ENCODE results near the gene VRK3.
A peak's percentile ranks its signal among the peaks of the same experiment; 100 is the strongest.

The VRK3 gene

DNA sequence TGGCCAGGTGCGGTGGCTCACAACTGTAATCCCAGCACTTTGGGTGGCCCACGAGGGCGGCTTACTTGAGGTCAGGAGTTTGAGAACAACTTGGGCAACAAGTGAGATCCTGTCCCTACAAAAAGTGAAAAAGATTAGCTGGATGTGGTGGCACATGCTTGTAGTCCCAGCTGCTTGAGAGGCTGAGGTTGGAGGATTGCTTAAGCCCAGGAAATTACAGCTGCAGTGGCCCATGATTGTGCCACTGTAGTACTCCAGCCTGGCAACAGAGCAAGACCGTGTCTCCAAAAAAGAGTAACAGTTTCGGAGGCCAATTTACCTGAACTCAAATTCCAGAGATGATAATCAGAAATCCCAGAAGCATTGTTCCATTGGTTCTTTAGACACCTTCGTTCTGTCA lies 5.1 kb upstream of the VRK3 start:
- no peak for DNase-seq

DNA sequence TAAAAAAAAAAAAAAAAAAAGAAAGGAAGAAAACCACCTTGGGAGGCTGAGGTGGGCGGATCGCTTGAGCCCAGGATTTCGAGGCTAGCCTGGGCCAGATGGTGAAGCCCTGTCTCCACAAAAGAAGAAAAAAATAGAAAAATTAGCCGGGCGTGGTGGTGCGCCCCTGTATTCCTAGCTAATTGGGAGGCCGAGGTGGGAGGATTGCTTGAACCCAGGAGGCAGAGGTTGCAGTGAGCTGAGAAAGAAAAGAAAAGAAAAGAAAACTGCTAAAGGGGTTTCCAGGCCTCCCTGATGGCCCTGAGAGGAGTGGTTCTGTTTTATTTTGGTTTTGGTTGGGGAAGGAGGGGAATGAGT lies 1.4 kb upstream of the VRK3 start:
- DNase-seq, result no peak

DNA sequence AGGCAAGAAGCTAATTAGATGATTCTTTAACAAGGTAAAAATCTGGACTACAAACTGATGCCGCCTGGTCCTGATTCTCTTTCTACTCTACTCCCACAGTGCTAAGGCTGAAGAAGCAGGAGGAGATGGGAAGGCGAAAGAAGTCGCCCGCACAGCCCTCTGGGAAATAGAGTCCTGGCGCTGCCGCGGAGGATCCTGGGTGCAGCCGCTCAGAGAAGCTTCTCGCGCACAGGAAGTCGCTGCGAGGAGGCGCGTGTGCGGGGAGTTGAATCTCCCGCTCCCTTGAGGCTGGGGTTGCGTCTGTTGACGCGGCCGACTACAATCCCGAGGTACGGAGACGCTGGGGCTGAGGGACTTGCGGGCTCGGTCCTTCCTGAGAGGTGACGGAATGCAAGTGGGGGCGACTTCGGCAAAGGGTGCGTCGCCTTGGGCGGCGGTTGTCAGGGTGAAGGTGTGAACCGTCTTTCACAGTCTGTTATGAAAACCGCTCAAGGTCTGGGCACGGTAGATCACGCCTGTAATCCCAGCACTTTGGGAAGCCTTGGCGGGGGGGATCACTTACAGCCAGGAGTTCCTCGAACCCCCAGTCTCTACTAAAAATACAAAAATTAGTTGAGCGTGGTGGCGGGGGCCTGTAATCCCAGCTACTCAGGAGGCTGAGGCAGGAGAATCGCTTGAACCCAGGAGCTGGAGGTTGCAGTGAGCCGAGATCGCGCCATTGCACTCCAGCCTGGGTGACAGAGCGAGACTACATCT lies 800 bp upstream of the VRK3 start, which contains the start of gene ZNF473:
Gene ZNF473, plus strand, starts transcription at position 212 of the 756 bp plus-strand sequence. CDS start 5,078 bp downstream, outside the sequence.
- DNase-seq, result peak; percentile 96

DNA sequence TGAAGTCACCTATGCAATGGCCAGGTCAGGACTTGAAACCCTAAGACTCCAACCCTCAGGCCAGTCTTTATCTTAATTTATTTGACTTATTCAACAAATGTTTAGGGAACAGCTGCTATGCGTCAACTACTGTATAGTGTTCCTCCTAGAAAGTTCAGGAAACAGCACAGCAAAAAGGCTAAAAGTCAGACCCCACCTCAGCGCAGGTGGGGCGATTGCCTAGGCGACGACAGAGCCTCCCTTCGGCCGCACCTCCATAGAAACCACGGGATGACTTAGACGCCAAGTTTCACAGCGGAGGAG lies 502 bp downstream of the VRK3 start:
- DNase-seq, result no peak

DNA sequence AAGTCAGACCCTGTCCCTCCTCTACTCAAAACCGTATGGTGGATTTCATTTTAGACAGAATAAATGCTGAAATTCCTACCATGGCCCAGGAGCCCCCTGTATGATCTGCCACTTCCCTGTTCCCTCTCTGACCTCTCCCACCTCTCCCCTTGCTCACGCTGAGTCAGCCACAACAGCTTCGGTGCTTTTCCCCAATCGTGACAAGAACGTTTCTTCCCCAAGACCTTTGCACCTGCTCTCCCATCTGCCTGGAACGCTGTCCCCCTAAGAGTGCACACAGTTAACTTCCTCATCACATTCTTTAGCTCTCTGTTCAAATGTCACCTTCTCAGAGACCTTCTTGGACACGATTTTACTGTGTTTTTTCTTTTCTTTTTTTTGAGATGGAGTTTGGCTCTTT lies 2.3 kb downstream of the VRK3 start:
- no peak for DNase-seq

DNA sequence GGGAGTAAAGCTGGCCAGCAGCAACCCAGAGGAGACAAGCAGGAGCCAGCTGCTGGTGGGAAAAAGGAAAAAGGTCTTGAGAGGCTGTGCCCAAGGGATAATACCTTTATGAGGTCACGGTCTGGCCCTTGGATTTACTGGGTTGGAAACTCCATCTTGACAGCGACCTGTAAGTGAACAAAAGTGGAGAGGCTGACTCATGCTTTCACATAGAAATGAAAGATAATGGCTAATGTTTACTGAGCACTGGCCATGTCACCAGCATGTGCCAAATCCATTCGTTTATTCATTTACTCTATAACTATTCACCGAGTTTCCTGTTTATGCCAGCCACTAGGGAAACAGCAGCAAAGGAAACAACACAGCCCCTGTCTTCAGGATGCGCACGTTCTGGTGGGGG lies 4.7 kb downstream of the VRK3 start:
- no peak for DNase-seq

DNA sequence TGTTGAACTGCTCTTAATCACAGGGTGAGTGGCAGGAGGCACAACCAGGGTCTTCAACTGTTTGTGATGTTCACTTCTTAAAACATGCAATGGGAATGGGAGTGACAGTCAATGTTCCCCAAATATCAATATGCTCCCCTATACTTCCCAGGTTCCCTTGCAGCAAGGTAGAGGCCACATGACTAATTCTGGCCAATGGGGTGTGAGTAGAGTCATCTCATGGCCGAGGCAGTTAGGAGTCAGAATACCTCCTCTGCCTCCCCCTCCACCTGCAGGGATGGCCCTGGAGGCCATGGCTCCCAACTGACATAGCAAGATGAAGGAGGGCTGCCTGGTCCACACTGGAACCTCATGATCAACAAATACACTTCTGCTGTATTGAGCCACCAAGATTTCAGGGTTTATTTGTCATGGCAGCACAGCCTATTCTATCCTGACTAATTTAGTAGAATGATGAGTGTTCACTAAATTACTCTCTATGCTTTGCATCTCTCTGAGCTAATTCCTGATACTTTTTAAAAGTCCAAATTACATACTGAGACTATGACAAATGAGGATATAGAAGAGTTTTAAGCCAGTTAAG lies 8.9 kb downstream of the VRK3 start:
- DNase-seq, result no peak

DNA sequence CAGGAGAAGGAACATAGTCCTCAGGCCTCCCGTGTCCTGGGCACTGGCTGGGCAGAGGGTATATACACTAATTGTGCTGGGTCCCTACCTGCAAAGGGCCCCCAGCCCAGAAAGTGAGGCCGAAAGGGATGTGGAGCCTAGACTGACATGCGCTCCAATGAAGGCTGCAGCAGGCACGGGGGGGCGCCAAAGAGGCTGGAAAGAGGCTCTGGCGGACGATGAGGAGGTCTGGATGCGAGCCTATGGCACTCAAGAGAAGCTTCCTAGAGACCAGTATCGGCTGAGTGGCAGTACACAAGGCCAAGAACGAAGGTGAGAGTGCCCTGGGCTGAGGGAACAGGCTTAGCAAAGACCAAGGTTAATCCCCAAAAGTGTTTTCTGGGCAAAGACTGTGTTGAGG lies 16.6 kb downstream of the VRK3 start:
- DNase-seq, result no peak

DNA sequence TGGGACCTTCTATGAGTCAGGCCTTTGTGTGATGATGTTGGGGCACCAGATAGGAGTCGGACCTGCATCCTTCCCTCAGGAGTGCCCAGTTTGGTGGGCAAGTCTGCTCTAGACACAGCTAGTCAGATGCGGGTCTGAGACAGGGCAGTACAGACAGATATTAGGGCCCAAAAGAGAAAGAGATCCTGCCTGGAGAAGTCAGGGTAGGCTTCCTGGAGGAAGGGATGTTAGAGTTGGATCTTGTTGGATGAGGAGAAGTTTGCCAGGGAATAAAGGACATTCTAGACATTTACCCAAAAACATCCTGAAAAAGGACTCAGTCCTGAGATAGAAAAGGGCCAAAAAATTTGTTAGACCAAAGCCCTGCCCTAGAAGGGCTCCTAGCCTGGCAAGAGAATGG lies 17.2 kb downstream of the VRK3 start:
- DNase-seq, result no peak

DNA sequence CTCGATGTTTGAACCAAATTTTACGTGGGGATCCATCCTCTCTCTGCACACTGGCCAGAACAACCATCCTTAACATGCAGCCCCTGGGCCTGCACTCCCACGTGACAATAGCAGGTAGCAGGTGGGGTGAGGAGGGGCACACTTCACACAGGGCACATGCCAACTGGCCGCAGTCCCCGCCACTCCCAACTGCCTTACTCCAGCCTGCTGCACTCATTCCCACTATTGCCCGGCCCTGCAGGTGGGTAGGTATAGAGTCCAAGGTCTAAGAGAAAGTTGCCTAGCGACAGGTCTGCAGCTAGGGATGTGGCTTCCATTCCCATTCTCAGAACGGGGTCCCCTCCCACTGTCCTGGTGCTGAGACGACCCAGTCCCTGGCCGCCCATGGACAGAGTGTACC lies 18.0 kb downstream of the VRK3 start:
- no peak for DNase-seq

DNA sequence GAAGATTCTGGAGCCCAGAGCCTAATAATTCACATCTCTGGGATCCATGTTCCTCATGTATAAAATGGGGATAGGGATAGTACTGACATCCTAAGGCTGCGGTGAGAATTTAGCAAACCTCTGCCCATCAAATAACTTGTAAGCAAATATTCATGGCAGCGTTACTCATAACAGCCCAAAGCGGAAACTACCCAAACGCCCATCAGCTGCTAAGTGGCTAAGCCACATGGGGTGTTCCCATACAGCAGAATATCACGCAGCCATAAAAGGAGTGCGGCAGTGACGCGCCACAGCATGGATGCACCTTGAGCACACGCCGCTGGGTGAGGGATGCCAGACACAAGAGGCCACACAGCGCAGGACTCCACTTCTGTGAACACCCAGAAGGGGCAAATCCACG lies 19.7 kb downstream of the VRK3 start:
- DNase-seq, result no peak

DNA sequence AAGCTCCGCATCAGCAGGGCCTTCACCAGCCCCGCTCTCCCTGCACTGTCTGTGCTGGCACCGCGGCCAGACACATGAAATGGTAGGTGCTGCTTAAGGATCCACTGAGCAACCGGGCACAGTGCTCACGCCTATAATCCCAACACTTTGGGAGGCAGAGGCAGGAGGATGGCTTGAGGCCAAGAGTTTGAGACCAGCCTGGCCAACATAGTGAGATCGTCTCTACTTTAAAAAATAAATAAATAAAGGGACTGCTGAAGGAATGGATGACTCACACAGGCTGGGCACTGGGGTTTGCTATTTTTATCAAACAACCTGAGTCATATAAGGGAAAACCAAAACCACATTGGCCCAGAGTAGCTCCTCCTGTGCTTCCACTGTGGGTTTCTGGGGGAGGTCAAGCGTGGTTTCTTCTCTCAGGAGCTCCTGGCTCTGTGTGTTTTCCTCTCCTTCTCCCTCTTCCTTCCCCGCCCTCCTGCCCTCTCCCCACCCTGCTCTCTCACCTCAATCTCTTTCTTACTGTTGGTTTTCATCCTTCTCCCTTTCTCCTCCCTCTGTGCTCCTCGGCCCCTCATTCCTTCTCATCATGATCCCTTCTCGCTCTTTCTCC lies 21.3 kb downstream of the VRK3 start:
- peak; percentile 63 for DNase-seq

DNA sequence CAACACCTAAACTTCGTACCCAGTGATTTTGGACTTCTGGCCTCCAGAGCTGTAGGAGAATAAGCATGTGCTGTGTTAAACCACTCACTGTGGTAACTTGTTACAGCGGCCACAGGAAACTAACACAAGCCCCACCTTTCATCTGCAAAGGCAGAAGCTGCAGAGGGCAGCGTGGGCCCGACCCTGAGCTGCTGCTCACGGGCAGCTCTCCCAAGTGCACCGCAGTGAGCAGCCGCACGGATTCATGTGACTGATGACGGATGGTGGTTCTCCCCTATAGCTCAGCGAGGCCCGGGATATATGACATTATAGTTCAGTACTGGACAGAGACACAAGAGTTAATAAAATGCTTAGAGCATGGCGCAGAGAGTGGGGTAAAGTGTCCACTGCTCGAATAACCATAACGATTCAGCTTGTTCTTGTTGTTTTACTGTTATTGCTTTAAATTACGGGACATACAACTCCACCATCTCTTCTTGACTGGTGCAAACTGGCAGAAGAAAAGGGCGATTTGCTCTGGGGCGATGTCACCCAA lies 21.9 kb downstream of the VRK3 start:
- no peak for DNase-seq

DNA sequence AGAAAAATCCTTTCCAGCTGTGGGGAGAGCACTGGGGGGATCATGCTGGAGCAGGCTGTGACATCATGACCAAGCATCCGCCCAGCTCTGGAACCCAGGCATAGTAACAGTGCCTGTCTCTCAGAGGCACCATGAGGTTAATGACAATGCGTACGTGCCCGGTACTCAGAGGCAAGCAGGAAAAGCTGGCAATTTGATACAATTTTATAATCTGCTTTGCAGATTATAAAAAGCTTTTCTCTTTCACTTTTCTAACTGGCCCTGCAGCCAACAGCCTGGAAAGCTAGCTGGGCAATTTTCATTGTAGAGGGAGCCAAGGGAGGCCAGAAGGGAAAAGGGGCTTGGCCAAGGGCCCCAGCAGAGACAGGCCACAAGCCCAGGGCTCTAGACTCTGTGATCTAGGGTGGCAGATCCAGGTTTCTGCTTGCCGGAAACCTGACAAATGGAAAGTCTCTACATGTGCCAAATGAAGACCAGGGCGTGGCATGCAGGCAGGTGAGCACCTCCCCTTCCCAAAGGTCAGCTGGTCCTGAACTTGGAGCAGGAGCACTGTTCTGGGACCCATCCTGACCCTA lies 22.7 kb downstream of the VRK3 start:
- DNase-seq, result no peak

DNA sequence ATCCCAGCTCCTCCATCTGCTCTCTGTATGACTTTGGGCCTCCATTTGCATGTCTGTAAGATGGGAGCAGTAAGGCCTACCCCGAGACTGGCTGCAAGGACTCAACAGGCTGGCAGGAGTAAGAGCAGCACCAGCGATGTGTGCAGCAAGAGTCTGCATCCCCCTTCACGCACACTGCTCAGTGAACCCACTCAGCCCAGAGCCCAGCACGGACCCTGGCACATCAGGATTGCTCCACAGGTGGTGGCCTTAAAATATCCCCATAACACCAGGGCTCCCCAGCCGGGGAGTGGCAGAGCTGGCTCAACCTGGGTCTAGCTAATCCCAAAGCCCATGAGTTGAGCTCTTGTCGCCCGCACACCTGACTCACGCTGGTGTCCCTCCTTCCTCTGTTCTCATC lies 23.4 kb downstream of the VRK3 start:
- no peak for DNase-seq

DNA sequence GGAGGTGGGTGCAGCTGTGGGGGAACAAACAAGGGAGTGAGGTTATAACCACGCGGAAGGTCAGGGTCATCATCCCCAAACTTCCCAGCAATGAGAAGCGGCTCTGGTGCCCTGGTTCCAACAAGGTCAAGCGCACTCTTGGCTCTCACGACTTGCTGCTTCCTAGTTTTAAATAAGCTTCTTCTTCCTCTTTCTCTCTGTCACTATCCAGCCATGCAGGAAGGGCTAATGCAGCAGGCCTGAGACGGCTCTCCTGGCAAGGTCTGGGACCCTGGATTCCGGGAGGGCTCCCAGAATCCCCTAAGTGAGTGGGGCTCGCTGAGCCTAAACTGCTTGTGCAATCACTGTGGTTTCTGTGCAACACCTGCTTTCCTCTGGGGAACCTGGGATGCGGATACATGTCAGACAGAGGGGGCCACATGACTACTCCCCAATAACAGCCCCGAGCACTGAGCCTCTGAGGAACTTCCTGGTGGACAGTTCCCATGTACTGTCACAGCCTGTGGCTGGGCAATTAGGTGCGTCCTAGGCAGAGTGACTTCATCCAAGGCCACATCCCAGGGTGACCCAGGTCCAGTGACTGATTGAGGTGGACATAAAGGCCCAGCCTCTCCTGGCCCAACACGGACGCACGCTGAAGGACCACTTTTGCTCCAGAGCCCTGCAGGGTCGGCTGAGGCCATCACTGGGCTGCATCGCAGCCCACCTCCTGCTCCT lies 24.2 kb downstream of the VRK3 start:
- DNase-seq, result no peak

DNA sequence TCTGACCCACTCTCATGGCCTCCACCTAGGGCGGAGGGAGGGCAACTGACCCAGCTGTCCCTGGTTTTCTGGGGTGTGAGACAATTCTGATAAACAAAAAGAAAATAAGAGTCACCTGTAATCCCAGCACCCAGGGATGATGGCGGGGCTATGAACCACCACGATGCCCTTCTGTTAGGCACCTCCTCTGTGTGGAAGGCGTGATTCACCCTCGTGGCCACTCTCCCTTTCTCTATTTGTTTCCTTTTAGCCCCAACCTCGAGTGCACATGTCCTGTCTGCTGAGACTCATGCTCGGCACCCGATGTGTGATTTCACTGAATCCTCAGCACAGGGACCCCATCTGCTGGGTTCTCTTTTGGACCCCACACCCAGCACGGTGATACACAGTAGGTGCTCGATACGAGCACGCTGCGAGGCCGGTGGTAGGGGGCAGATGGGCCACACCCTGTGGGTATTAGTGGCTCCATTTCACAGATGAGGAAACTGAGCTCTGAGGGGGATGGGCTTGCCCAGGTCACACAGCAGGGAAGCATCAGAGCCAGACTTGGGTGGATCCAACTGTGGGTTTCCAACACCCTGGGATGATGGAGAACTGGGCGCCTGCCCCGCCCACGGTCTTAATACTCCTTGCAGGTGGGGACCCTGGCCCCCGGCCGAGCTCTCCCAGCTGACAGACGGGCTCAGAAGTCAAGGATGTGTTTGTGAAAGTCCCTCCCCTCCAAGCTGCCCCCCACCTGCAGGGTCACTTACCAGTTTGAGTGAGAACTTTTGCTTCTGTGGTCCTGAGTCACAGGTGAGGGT lies 24.9 kb downstream of the VRK3 start:
- no peak for DNase-seq

DNA sequence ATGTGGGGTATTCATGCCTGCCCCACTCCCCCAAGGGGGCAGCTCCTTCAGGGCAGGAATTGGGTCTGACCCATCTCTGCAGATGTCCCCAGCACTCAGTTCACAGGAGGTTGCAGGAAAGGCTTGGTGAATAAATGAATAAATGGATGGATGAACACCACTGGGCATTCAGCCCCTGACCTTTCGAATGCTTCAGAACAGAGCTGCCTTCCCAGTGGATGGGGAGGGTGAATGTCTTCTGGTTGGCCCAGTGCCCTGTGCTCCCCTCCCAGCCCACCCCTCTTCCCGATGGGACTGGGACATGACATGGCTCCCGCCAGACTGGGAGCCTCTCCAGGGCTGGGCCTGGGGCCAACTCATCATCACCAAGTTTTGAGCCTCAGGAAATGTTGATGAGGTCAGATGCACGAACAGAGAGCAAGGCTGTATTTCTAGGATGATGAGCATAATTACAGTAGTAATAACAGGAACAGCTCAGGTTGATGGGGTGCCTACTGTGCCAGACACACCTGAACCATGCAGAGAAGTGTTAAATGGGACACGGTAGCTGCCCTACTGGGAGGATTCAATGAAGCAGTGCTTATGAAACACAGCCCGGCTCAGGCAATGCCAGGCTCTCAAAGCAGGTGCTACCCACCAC lies 25.7 kb downstream of the VRK3 start:
- DNase-seq, result peak; percentile 55

DNA sequence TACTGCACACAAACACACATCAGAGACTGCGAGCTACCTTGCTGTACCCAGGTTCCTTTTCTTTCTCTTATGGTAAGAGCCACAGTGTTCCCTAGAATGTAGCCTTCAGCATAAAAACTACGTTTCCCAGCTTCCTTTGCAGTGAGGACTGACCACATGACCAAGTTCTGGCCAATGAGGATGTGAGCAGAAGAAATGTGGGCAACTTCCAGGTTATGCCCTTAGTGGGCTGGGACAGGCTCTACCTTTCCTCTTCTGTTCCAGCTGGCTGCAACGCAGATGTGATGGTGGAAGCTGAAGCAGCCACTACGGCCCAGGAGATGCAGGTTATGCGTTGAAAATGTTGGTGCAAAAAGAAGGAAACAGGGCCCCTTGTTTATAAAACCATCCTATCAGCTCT lies 27.5 kb downstream of the VRK3 start:
- DNase-seq, result no peak

DNA sequence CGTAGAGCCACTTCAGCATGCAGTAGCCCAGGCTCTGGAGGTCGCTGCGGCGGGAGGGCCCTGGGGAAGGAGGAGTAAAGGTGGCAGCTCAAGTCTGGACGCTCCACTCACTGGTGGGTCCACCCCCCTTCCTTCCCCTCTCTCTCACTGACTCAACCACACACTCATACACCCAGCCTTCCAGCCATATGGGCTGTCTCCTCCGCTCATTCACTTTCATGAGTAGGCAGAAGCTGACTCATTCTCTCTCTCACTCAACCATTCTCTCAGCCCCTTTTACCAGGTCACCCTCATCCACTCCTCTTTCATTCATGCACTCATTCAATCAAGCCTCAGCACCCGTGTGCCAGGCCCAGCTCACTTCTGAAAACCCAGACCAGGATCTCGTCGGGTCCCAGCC lies 36.7 kb downstream of the VRK3 start:
- DNase-seq, result no peak

DNA sequence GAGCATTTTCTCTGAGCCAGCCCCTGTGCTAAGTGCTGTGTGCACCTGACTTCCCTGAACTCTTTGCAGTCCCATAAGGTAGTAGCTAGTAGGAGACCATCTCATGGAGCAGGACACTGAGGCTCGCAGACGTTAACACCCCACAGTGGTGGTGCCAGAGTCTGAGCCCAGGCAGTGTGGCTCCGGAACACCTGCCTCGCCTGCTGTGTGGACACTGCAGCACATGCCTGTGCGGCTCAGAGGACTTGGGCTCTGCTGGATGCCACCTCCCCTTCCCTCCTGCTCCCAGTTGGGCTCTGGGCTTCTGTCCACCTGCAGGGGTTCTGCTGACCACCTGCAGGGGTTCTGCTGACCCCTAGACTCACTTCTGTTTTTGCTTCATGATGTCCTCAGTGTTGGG lies 37.2 kb downstream of the VRK3 start:
- no peak for DNase-seq

DNA sequence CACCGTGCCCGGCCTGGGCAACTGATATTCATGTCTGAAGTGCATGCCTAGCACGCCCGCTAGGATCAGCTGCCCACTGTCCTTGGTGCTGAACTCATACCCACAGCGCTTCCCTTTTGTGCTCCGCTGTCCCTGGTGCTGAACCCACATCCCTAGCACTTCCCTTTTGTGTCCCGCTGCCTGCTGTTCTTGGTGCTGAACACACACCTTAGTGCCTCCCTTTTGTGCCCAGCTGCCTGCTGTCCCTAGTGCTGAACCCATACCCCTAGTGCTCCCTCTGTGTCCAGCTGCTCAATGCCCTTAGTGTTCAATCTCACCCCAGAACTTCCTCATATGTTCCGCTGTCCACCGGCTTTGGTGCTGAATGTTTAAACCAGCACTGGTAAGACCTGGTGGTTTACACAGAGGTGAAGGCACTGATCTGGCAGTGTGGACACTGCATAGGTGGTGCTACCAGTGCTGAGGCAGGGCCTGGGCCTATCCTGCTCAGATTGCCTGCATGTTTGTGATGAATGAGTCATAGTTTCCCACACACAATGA lies 37.9 kb downstream of the VRK3 start:
- DNase-seq, result no peak
